Chondrocyte (in vitro differentiated cells): Measurements from ENCODE around the gene FES. TPM values are rescaled to one million over a fixed set of nuclear protein-coding genes. Genes with fewer than 3 reads are reported as not detected.

ENCODE experiments used
- DNase-seq: peaks from one replicate; pipeline ENCODE4 v3.0.0; 2021; ENCODE audit warnings: mixed read lengths, low spot score
- H3K27ac Mint-ChIP-seq: one replicate; pipeline ENCODE4 v1.8.0; 2021; ENCODE audit warnings: mild to moderate bottlenecking, moderate library complexity, mixed read lengths; ENCODE audit not compliant: unreplicated experiment
- H3K27me3 Mint-ChIP-seq: 2 replicates; pipeline ENCODE4 v1.8.0; 2021; ENCODE audit warnings: low read depth, mixed read lengths
- H3K36me3 Mint-ChIP-seq: 2 replicates; pipeline ENCODE4 v1.8.0; 2021; ENCODE audit warnings: low read depth, mixed read lengths
- H3K4me1 Mint-ChIP-seq: 2 replicates; pipeline ENCODE4 v1.8.0; 2021; ENCODE audit warnings: low read depth, mild to moderate bottlenecking, mixed read lengths
- H3K4me3 Mint-ChIP-seq: one replicate; pipeline ENCODE4 v1.8.0; 2021; ENCODE audit warnings: mild to moderate bottlenecking, moderate library complexity, mixed read lengths; ENCODE audit not compliant: unreplicated experiment
- H3K9me3 Mint-ChIP-seq: 2 replicates; pipeline ENCODE4 v1.8.0; 2021; ENCODE audit warnings: low read depth, mixed read lengths
- CTCF ChIP-seq: fragments of 200-600 bp; sonication (generic); IDR thresholded peaks from 2 replicates; pipeline ENCODE4 v1.5.0; 2021; ENCODE audit warnings: antibody characterized with exemption, mild to moderate bottlenecking, moderate library complexity
- total RNA-seq: library from RNA; stranded (reverse); gene quantifications from 3 replicates; pipeline ENCODE4 v1.2.1, GENCODE V29; 2021

FES gene
- total RNA-seq, 1 donor from 2014 or later = 2.4 TPM

- Mint-ChIP-seq H3K4me1 (peaks cover 32% of the 10 kb centered on the region), H3K27ac (peak overlapping the region; percentile 83), H3K27me3 (no peaks in the 10 kb centered on the region), H3K4me3 (peak overlapping the region; percentile 83), H3K36me3 (peaks cover 2% of the 10 kb centered on the region), H3K9me3 (no peaks in the 10 kb centered on the region)
- TF ChIP-seq CTCF = peak; percentile 91
- DNase-seq = no peak
Measured at GRCh38 chr15:90934256-90934948, 50.1 kb downstream of the FES start.

GRCh38 chr15:90934949-90935751, 50.8 kb downstream of the FES start, which contains the start of gene UNC45A:
Gene UNC45A (plus strand): TSS chr15:90935285. CDS start chr15:90935325, 40 bp downstream.
- Mint-ChIP-seq H3K4me3 (peak within 1 kb of the TSS; percentile 83), H3K9me3 (no peaks in the 10 kb centered on the region), H3K4me1 (peaks cover 32% of the 10 kb centered on the region), H3K27ac (peak within 1 kb of the TSS; percentile 86), H3K36me3 (peaks cover 8% of the 10 kb centered on the region), H3K27me3 (no peaks in the 10 kb centered on the region)
- DNase-seq = no peak
- no peak for TF ChIP-seq CTCF

DNA sequence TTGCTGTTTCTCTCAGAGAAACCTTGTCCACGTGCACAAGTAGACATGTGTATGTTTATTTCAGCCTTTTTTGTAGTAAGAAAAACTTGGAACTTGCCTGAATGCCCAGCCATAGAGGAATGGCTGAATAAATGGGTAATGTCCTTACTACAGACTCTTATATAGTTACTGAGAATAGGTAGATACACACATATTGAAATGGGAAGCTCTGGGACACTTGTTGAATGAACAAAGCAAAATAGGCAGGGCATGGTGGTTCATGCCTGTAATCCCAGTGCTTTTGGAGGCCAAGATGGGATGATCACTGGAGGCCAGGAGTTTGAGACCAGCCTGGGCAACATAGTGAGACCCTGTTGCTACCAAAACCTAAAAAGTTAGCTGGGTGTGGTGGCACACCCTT, 52.5 kb downstream of the FES start:
- Mint-ChIP-seq H3K4me3 (peak overlapping the region; percentile 83), H3K27me3 (no peaks in the 10 kb centered on the region), H3K4me1 (peaks cover 26% of the 10 kb centered on the region), H3K36me3 (peaks cover 16% of the 10 kb centered on the region), H3K9me3 (no peaks in the 10 kb centered on the region), H3K27ac (no peak overlapping the region)
- no peak for DNase-seq
- TF ChIP-seq CTCF = no peak

DNA sequence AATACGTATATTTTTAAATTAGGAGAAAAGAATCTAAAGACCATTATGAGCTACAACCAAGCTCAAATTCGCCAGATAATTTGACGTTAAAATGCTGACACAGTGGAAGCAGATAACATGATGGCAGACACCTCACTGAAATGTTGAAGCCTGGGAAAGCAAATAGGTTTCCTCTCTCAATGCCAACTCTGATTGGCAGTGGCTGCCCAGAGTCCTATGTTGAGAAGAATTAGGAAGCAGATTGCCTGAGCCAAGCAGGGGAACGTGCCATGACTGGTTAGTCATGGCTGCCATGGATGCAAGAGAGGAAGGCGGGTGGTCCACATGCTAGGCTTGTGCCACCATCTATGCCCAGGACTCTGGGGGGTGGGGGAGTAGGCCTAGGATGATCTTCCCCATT, 54.0 kb downstream of the FES start:
- H3K27me3 Mint-ChIP-seq = no peaks in the 10 kb centered on the region

More for the DNA sequence above, 54.0 kb downstream of the FES start:
- no peak overlapping the region for H3K4me3 Mint-ChIP-seq
- peaks cover 22% of the 10 kb centered on the region for H3K36me3 Mint-ChIP-seq
- H3K27ac Mint-ChIP-seq = no peak overlapping the region
- TF ChIP-seq CTCF = no peak
- H3K4me1 Mint-ChIP-seq = peaks cover 22% of the 10 kb centered on the region
- DNase-seq = no peak
- H3K9me3 Mint-ChIP-seq = no peaks in the 10 kb centered on the region
